ENCODE data around the gene RPS27L. TPM values are rescaled to one million over a fixed set of nuclear protein-coding genes. Genes with fewer than 3 reads are reported as not detected.

RPS27L gene
- total and polyA plus RNA-seq, 2 experiments from 2014 or later = 85.9 to 1,011 TPM

GRCh38 chr15:63203451-63204090 lies 46.3 kb upstream of the RPS27L start:
- H3K79me2 ChIP-seq (replicated peaks; ENCODE audit: insufficient read depth) = peaks cover 77% of the 10 kb centered on the region

More at GRCh38 chr15:63203451-63204090, 46.3 kb upstream of the RPS27L start:
- Histone ChIP-seq H3K27me3 (ENCODE audit: insufficient read depth) (no peaks in the 10 kb centered on the region), H3F3A (replicated peaks; ENCODE audit: low read depth) (no peaks in the 10 kb centered on the region), H2AFZ (no peak overlapping the region), H3K4me1 (ENCODE audit: insufficient read depth) (peaks cover 9% of the 10 kb centered on the region), H3K9me2 (ENCODE audit: insufficient read depth) (no peaks in the 10 kb centered on the region), H3K36me3 (ENCODE audit: insufficient read depth) (no peaks in the 10 kb centered on the region), H4K20me1 (replicated peaks; ENCODE audit: insufficient read depth) (0 out of 2 replicates have a peak, but pooled peaks cover 4% of the 10 kb centered on the region), H3K4me2 (no peak overlapping the region), H3K27ac (ENCODE audit: low read depth) (no peak overlapping the region), H3K4me3 (no peak overlapping the region)
- Mint-ChIP-seq H3K9me3 (no peaks in the 10 kb centered on the region), H3K27me3 (ENCODE audit: insufficient read depth, low read depth, poor library complexity) (peaks cover 2% of the 10 kb centered on the region), H3K4me3 (no peak overlapping the region), H3K4me1 (peaks cover 33% of the 10 kb centered on the region), H3K36me3 (ENCODE audit: low read depth) (no peaks in the 10 kb centered on the region), H3K27ac (no peak overlapping the region)
- ATAC-seq (peak; percentile 51), DNase-seq (ENCODE audit: low spot score) (no peak)
- TF ChIP-seq STAT1 (IDR thresholded peaks at IDR 0.05; ENCODE audit: unreplicated experiment) (no peak), REST (IDR thresholded peaks at IDR 0.05; ENCODE audit: unreplicated experiment) (no peak), ETS1 (IDR thresholded peaks at IDR 0.05) (no peak), JUNB (IDR thresholded peaks at IDR 0.05; ENCODE audit: unreplicated experiment) (no peak), EZH2 (IDR thresholded peaks at IDR 0.05; ENCODE audit: low read depth, unreplicated experiment) (no peak), ZNF114 (CRISPR knock-in tag; IDR thresholded peaks at IDR 0.05) (no peak), CTCF (conservative IDR thresholded peaks at IDR 0.05; ENCODE audit: low read depth in 2 of 2) (peak in 1 of 2 experiments; percentile 23; a peak in 1 of 4 replicates)

All from GM23338 (cell line).